SU-DHL-6 (cell line): ENCODE results near the gene TP53BP2.
"Not testable (repeated sequence)": the region's sequence is repeated elsewhere in the genome, so short reads cannot be mapped to it uniquely, and the experiment has no call there.

Experiments used
- H2AFZ ChIP-seq: fragments of 200-600 bp; sonication (generic); 2 replicates; pipeline ENCODE4 v1.6.1; 2014; ENCODE audit warnings: low read depth, mild to moderate bottlenecking, moderate library complexity, mixed read lengths, antibody characterized with exemption, low read length; ENCODE audit not compliant: severe bottlenecking
- H3F3A ChIP-seq: fragments of 200-600 bp; shearing (Covaris generic); 2 replicates; pipeline ENCODE4 v1.6.0; 2016; ENCODE audit warnings: antibody characterized with exemption, mild to moderate bottlenecking; ENCODE audit not compliant: insufficient read depth
- H3K27ac ChIP-seq: fragments of 200-600 bp; sonication (generic); 2 replicates; pipeline ENCODE4 v1.5.1; 2016; ENCODE audit warnings: low read depth, mild to moderate bottlenecking, low read length, moderate library complexity, mixed read lengths
- H3K27me3 ChIP-seq: fragments of 200-600 bp; sonication (generic), shearing (Covaris generic); 2 replicates; pipeline ENCODE4 v1.6.0; 2014; ENCODE audit warnings: mild to moderate bottlenecking, low read length
- H3K36me3 ChIP-seq: fragments of 200-600 bp; sonication (generic); 2 replicates; pipeline ENCODE4 v1.6.1; 2014; ENCODE audit warnings: mild to moderate bottlenecking, low read length, mixed read lengths
- H3K4me2 ChIP-seq: fragments of 300-600, 200-600 bp; shearing (Covaris generic), sonication (generic); 2 replicates; pipeline ENCODE4 v1.6.0; 2014; ENCODE audit warnings: low read length, low read depth, mild to moderate bottlenecking; ENCODE audit not compliant: poor library complexity, severe bottlenecking
- H3K4me3 ChIP-seq: fragments of 200-600 bp; sonication (generic); 2 replicates; pipeline ENCODE4 v1.5.1; 2014; ENCODE audit warnings: antibody characterized with exemption, low read length, mild to moderate bottlenecking, mixed read lengths; ENCODE audit not compliant: insufficient read depth, poor library complexity, severe bottlenecking
- H3K79me2 ChIP-seq: fragments of 200-600 bp; sonication (generic); 2 replicates; pipeline ENCODE4 v1.6.1; 2014; ENCODE audit warnings: mild to moderate bottlenecking, low read length, moderate library complexity; ENCODE audit not compliant: insufficient read depth
- H3K9ac ChIP-seq: fragments of 200-600 bp; sonication (generic); 2 replicates; pipeline ENCODE4 v1.7.0; 2014; ENCODE audit warnings: mild to moderate bottlenecking, low read length
- H3K9me2 ChIP-seq: fragments of 200-600 bp; sonication (generic); replicated peaks from 2 replicates; pipeline ENCODE4 v1.6.1; 2014; ENCODE audit warnings: low read length; ENCODE audit not compliant: insufficient read depth
- H3K9me3 ChIP-seq: fragments of 200-600 bp; sonication (generic); 2 replicates; pipeline ENCODE4 v1.6.1; 2014; ENCODE audit warnings: low read length, mixed read lengths; ENCODE audit not compliant: insufficient read depth
- H4K20me1 ChIP-seq: fragments of 200-600 bp; sonication (generic); 2 replicates; pipeline ENCODE4 v1.6.1; 2014; ENCODE audit warnings: low read depth, mild to moderate bottlenecking, antibody characterized with exemption, low read length, moderate library complexity, mixed read lengths
- EZH2phosphoT487 ChIP-seq: fragments of 200-600 bp; sonication (generic), shearing (Covaris generic); conservative IDR thresholded peaks from 2 replicates; pipeline ENCODE4 v1.6.1; 2018; ENCODE audit warnings: mild to moderate bottlenecking, antibody characterized with exemption, low read length, moderate library complexity, mixed read lengths
- TF ChIP-seq, protein P1 (sequence below): fragments of 200-600 bp; sonication (generic); IDR thresholded peaks from one replicate; pipeline ENCODE4 v1.5.1; 2017; ENCODE audit warnings: antibody characterized with exemption, mild to moderate bottlenecking, low read length, moderate library complexity; ENCODE audit not compliant: insufficient read depth, poor library complexity, severe bottlenecking

The TP53BP2 gene

GRCh38 chr1:223738465-223739365 lies 107.0 kb downstream of the TP53BP2 start:
- H3K79me2 ChIP-seq = no peaks in the 10 kb centered on the region
- no peaks in the 10 kb centered on the region for H3K9me2 ChIP-seq
- no peaks in the 10 kb centered on the region for H3F3A ChIP-seq
- no peaks in the 10 kb centered on the region for H3K27me3 ChIP-seq
- no peak overlapping the region for H3K9ac ChIP-seq
- TF ChIP-seq, protein P1, sequence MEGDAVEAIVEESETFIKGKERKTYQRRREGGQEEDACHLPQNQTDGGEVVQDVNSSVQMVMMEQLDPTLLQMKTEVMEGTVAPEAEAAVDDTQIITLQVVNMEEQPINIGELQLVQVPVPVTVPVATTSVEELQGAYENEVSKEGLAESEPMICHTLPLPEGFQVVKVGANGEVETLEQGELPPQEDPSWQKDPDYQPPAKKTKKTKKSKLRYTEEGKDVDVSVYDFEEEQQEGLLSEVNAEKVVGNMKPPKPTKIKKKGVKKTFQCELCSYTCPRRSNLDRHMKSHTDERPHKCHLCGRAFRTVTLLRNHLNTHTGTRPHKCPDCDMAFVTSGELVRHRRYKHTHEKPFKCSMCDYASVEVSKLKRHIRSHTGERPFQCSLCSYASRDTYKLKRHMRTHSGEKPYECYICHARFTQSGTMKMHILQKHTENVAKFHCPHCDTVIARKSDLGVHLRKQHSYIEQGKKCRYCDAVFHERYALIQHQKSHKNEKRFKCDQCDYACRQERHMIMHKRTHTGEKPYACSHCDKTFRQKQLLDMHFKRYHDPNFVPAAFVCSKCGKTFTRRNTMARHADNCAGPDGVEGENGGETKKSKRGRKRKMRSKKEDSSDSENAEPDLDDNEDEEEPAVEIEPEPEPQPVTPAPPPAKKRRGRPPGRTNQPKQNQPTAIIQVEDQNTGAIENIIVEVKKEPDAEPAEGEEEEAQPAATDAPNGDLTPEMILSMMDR = no peak
- no peak for TF ChIP-seq EZH2phosphoT487
- no peaks in the 10 kb centered on the region for H4K20me1 ChIP-seq
- no peak overlapping the region for H2AFZ ChIP-seq
- H3K4me2 ChIP-seq = no peak overlapping the region
- H3K9me3 ChIP-seq = no peaks in the 10 kb centered on the region
- H3K36me3 ChIP-seq = no peaks in the 10 kb centered on the region
- no peak overlapping the region for H3K27ac ChIP-seq
- H3K4me3 ChIP-seq = no peak overlapping the region

DNA sequence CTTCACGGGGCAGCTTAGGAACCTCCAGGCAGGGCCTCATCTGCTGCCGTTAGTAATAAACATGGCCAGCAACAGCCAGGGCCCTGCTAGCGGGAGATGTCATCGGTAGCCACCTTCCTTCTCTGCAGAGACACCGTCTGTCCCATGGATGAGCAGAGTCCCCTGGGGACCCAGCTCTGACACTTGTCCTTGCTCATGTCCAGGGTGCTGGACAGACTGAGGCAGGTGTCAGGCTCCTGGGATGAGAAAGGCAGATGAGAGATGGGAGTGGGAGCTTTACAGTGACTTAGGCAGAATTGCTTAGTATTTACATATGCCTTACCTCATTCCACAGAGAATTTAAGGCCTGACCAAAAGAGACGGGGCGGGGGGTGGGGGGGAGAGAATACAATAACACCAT lies 108.4 kb downstream of the TP53BP2 start:
- H3K9ac ChIP-seq = no peak overlapping the region
- no peak overlapping the region for H3K27ac ChIP-seq
- no peaks in the 10 kb centered on the region for H3K79me2 ChIP-seq
- no peaks in the 10 kb centered on the region for H3F3A ChIP-seq
- H2AFZ ChIP-seq = no peak overlapping the region
- H4K20me1 ChIP-seq = no peaks in the 10 kb centered on the region
- no peak overlapping the region for H3K4me3 ChIP-seq
- no peaks in the 10 kb centered on the region for H3K9me2 ChIP-seq
- H3K4me2 ChIP-seq = no peak overlapping the region
- TF ChIP-seq, protein P1 = no peak
- TF ChIP-seq EZH2phosphoT487 = no peak
- no peaks in the 10 kb centered on the region for H3K27me3 ChIP-seq
- H3K9me3 ChIP-seq = no peaks in the 10 kb centered on the region
- H3K36me3 ChIP-seq = no peaks in the 10 kb centered on the region

DNA sequence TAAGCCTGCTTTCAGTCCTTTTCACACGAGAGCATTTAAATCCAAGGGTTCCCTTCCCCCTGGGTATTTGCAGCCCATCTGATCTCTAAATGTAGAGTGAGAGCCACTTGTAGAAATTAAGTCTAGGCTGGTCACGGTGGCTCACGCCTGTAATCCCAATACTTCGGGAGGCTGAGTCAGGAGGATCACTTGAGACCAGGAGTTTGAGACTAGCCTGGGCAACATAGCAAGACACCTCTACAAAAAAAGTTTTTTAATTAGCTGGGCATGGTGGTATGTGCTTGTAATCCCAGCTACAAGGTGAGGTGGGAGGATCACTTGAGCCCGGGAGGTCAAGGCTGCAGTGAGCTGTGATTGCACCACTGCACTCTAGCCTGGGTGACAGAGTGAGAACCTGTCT lies 109.1 kb downstream of the TP53BP2 start:
- not testable (repeated sequence) for H3K9me3 ChIP-seq, H3F3A ChIP-seq, H3K27ac ChIP-seq, H3K4me2 ChIP-seq, H3K27me3 ChIP-seq, H3K79me2 ChIP-seq, H3K9me2 ChIP-seq, H3K36me3 ChIP-seq, H2AFZ ChIP-seq, H3K4me3 ChIP-seq, H3K9ac ChIP-seq, H4K20me1 ChIP-seq
